Tongue (tissue), 2 donors: ENCODE results near the gene CYFIP1. TPM values are rescaled to one million over a fixed set of nuclear protein-coding genes. Genes with fewer than 3 reads are reported as not detected.

Source experiments
- DNase-seq: peaks from one replicate; pipeline ENCODE4 v3.0.0-alpha.2; 2015
- total RNA-seq: library from RNA; depleted of rRNA; stranded (reverse); fragments of >200 nt; gene quantifications from one replicate; pipeline ENCODE4 v1.2.3, GENCODE V29; 2014

CYFIP1 gene
- total RNA-seq, 1 donor from 2014 or later: 92.6 TPM

DNA sequence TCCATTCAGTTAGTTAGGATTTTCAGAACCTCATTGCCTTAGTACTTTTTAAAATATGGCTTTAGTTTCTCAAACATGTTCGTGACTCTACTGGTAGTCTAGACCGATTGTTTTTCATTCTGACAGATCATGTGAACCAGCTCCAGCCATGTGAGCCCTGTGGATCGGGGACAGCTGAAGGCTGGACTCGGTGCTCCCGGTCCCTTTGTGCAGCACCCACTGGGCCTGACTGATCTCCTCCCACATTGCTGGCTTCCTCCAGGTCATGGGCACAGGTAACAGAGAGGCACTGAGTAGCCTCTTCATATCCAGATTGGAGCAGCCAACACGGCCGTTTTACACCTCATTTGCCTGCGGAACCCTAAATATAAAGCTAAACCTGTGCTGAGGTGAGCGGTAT, 111.2 kb downstream of the CYFIP1 start:
- DNase-seq: no peak

DNA sequence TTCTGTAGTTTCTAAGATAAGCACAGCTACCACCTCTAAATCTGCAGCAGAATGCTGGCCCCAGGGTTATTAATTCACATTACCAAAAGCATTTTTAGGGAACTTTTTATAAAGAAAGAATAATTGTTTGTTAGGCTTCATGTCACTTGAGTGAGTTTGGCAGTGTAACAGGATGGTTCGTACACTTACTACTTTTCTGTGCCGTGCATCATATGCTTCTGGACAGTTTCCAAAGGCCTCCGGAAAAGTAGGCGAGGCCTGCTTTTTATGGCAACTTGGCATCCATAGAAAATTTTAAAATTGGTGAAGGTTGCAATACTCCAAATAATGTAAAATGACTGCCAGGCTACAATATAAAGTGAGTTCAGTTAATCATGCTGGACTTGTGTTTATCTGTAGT, 111.7 kb downstream of the CYFIP1 start:
- no peak for DNase-seq

DNA sequence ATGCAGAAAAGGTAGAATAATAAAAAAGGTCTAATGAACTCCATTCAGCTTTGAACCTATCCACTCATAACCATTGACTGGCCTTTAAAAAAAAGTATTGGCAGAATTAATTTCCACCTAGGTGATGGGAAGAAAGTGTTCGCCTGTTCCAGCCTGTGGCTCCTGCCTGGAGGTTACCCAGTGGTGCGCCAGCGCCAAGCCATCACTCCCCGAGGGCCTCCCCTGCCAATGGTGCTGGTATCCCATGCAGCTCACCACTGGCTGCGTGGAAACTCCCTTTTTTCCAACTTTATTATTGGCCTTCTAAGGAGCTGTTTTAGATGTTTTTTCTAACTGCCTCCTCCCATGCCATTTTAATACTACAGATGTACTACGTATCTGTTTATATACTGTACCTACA, 112.3 kb downstream of the CYFIP1 start:
- no peak for DNase-seq

DNA sequence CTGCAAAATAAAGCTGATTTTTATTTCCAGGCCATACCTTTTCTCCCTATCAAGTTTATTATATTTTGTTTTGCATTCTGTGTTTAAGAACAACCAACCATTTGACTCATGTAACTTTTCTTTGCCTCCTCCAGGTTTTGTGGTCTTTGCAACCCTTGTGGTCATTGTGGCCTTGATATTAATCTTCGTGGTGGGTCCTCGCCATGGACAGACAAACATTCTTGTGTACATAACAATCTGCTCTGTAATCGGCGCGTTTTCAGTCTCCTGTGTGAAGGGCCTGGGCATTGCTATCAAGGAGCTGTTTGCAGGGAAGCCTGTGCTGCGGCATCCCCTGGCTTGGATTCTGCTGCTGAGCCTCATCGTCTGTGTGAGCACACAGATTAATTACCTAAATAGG, 114.1 kb downstream of the CYFIP1 start:
- no peak for DNase-seq

DNA sequence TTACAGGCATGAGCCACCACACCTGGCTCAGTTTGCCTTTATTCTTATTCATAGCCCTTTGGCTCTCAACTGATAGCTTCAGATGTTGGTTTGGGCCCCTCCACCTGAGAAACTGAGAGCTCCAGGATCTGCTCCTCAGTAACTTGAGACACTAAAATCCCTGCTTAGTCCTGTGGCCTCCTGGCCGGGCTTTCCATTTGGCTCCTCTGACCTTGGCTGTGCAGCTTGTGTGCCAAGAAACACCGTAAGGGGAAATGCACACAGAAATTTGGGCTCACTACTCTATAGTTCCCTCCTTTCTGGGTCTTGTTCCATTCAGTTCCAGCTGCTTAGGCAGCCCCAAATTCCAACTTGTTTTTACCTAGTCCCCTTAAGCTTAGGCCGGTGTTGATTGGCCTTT, 116.8 kb downstream of the CYFIP1 start:
- no peak for DNase-seq

DNA sequence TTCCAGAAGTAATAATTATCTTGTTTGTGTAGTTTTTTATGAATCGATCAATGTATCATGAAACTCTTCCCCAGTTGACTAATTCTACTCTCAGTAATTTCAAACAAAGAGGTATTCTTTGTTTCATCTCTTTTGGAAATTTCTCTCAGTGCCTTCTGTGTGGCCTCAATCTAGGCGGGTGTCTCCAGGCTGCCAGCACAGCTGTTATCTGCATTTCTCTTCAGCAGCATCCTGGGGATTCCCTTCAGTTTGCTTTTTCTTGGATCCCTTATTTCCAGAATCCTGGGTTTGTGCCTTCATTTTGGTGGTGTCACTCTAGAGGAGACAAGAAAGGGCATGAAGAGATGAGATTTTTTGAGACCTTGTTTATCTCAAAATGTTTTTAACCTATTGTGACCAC, 119.0 kb downstream of the CYFIP1 start:
- no peak for DNase-seq

DNA sequence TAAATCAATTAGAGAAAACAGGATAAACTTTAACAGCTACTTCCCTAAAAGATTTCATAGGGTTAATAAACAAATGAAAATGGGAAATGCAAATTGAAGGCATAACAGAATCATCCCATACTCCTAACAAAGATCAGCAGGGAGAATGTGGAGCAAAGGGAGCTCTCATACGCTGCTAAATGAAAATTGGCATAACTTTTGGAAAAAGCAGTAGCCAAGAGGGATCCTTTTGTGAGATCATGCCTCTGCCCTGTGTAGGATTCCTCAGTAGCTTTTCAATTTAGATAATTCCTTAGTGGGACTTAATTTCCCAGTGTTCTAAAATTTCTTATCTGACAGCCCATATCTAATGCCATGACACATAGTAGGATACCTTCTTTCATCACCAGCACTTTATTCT, 123.5 kb downstream of the CYFIP1 start:
- DNase-seq: no peak

DNA sequence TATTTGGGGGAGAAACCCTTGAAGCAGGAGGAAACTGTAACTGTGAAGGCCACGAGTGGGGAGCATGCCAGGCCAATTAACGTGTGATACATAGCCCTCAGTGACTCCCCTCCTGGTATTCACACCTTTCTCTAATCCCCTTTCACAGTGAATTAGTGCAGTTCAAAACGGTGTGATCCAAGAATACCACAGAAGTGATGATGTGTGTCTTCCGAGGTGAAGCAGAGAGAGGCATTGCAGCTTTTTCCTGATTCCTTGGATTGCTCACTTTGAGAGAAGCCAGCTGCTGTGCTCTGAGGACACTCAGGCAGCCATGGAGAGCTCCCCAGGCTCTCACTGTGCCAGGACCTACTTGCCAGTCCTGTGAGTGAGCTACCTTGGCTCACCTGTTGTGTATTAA, 124.4 kb downstream of the CYFIP1 start:
- DNase-seq: no peak

DNA sequence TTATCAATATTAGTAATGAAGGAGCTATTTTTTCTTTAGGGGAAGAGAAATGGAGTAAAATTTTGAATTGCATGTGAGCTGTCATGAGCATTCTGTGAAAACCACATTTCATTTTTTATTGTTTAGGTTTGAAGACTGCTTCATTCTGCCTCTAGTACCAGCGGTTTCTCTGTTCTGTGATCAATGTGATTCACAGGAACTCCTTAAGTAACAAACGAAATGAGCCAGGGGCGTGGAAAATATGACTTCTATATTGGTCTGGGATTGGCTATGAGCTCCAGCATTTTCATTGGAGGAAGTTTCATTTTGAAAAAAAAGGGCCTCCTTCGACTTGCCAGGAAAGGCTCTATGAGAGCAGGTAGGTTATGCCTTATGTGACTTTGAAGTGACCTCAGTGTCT, 128.7 kb downstream of the CYFIP1 start:
- no peak for DNase-seq

DNA sequence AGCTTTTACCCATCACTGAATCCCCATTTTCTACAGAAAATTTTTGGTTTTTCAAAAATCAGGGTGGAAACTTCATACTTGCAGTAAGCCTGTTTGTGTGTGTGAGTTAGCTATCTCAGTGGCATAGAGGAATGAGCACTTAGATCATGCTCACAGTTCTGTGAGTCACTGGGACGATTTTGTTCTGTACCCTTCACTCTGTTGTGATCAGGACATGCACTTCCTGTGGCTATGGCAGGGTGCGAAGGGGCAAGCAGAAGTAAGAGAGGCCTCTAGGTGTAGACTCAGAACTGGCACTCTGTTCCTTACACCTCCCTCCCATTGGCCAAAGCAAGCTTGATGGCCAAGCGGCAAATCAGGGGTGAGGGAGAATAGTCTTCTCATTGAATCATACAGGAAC, 130.1 kb downstream of the CYFIP1 start:
- DNase-seq: no peak

DNA sequence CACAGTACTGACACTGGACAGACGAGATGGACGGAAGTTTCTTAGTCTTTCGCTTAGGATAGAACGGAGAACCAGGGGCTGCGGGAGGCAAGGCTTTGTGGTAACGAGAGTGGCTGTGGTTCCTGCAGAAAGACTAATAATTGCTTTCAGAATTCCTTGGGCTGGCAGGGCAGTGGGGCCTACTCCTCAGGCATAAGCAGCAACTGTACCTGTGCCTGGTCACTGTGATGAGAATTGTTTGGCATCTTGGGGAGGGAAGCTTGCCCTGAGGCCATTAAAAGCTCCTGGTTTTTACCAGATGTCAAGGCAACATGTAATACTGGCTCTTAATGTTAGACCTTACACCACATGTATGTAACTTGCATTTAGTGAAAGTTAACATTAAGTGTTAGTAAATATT, 134.1 kb downstream of the CYFIP1 start:
- no peak for DNase-seq

DNA sequence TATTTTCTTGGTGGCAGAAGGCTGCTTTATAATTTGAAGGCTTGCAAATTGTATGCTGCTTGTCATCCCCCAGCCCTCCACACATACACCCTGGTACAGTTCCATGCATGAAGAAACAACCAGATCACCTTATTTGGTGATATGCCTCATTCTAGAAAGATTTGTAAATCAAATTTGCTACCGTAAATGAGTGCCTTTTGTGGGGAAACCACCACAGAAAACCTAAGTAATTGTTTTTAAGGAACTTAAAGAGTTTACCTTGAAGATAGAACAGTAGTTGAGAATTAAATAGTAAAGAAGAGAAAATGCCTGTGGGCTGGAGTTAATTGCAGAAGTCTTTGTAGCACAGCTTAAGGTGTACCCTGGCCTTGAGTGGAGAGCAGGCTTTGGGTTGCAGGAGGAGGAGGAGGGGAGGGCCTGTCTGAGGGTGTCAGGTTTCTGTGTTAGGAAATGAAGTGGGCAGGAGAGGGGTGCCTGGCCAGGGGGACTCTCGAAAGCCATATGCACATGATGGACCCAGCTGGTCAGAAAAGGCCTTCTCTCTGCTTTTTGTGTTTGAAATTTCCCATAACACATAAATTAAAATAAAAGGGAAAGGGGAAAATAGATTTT, 134.8 kb downstream of the CYFIP1 start:
- peak; percentile 22 for DNase-seq

DNA sequence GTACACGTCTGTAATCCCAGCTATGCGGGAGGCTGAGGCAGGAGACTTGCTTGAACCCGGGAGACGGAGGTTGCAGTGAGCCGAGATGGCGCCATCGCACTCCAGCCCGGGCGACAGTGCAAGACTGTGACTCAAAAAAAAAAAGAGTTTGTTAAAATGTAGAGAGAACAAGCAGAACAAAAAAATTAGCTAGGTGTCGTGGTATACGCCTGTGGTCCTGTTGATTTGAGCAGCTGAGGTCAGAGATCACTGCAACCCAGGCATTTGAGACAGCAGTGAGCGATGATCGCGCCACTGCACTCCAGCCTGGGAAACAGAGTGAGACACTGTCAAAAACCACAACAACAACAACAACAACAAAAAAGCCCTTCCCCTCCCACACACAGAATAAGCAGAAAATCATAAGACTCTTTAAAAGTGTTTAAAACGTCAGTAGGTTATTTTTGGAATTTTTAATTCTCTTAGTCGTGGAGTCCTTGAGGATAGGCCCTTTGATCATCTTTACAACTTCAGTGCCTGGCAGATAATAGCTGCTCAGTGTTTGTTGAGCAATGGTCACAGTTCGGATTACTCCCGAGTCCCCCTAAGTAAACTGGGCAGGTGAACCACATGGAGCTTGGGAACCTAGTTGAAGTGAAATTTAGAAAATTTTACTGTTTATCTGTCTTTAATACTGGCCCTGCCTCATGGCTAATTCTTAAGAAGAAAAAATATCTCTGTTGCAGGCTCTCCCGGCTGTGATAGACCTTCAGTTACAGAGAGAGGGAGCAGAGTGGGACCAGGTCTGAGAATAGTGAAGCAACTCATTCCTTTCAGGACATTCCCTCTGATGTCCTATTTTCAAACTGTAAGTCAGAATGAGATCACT, 135.5 kb downstream of the CYFIP1 start:
- no peak for DNase-seq

DNA sequence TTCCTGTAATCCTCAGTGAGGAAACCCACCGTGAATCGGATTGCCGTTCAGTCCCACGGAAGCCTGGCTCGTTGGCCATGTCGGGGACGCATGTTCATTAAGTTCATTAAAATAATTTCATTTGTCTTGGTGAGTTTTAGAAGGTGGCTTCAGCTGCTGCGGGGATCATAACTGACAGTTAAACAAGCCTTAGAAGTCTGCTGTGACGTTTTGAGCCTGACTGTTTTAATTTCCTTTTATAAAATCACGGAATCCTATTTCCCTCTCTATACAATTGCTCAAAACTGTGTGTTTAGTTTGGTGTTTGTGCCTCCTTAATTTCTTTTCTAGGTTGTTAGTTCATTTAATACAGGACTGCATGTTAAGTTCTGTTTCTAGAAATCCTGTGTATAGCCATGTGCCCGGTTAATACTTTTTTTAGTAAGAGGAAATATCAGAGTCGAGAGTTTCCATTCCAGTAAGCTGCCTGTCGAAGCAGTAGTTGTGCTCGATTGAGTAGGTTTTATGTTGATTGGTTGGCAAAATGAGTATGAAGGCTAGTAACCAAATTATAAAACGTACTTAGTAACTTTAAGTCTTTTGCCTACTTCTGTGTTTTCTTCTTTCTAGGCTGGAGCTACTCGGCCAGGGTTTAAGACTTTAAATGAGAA, 141.0 kb downstream of the CYFIP1 start:
- DNase-seq: peak; percentile 46

DNA sequence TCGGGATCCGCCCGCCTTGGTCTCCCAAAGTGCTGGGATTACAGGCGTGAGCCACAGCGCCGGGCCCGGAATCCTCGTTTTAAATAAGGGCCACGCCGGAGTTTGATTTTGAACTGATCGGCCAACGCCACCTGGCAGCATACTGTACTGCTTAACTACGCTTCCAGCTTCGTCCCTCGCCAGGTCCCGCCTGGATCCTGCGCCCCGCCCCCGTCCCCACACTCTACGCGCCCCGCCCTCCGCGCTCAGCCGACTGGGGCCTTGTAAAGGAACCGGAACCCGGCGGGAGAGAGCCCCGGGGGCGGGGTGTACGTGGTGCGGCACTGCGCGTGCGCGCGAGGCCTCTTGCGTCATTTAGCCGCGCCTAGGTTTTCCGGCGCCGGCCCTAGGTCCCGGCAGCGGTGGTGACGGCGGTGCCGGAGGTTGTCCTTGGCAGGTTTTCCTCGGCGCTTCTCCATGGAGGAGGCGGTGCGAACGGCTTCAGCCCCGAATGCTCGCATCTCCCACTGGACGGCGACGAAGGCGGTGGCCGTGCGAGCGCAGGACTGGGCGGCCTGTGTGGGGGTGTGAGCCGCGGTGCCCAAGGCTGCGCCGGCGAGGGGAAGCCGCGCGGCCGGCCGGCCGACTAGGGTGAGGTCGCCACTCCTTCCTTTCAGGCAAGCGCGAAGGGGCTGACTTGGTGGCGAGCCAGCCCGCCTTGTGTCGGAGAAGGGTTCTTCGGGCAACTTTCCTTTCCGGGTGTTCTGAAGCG, 141.7 kb downstream of the CYFIP1 start, which contains the start of gene NIPA2:
NIPA2 (plus strand) TSS at position 375 of the 751 bp plus-strand sequence. CDS start 13,066 bp downstream, outside the sequence.
- DNase-seq: peak; percentile 99

DNA sequence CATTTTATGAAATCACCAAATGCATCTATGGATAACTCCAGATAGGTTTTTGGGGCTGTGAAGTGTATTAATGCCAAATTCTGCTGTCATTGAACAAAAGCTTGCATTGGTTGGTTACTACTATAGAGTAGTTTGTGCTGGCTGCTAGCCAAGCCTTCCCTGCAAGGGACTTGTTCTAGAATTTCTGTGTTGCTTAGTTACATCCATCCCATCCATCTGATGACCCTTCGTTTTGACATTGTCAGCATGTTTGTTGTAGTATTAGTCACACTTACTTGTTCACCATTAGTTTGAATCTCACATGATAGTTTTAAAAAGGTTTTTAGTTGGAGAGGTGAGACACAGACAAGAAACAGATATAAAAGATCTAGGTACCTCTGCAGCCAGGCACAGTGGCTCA, 148.7 kb downstream of the CYFIP1 start:
- DNase-seq: no peak

DNA sequence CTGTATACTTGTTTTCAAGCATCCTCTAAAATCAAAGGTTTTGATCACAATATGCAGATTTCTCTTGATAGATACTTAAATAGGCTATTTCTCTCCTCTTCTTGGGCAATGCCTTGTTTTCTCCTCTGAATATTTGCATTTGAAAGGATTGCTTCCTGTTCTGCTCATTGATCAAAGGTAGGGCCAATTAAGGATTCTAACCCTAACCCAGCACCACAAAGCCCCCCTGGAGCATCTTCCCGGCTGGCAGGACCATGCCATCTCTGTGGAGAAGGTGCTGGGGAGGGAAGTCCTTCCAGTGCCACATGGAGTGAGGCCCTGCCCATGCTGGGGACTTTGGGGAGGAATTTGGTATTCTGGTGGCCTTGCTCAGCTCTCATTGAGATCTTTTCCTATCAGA, 153.0 kb downstream of the CYFIP1 start:
- DNase-seq: no peak

DNA sequence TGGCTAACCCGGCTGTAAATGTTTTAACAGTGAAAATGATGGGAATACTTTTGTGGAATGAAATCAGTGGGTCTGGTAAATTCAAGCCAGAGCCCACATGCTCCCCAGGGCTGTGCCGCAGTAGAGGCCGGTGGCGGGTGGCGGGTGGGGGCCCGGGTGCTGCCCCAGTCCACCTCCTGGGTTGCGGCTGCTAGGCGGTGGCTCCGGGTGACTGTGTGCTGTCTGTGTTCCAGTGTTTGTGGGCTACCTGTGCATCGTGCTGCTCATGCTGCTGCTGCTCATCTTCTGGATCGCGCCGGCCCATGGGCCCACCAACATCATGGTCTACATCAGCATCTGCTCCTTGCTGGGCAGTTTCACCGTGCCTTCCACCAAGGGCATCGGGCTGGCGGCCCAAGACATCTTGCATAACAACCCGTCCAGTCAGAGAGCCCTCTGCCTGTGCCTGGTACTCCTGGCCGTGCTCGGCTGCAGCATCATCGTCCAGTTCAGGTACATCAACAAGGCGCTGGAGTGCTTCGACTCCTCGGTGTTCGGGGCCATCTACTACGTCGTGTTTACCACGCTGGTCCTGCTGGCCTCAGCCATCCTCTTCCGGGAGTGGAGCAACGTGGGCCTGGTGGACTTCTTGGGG, 156.6 kb downstream of the CYFIP1 start:
- no peak for DNase-seq

DNA sequence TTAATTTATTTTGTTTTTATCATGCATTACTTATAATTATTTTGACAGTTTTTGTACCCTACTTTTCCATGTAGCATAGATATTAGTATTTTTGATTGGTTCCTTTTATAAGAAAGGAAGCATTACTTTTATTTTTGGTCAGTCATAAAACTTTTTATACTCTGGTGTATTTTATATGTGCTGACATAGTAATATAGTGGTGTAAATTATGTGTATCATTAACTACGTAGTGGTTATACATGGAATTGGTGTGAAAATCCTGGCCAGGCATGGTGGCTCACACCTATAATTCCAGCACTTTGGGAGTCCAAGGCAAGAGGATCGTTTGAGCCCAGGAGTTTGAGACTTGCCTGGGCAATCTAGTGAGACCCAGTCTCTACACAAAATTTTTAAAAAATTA, 160.5 kb downstream of the CYFIP1 start:
- DNase-seq: no peak
